Central memory CD8-positive, alpha-beta T cell (primary cell): ENCODE measurements around the gene ZCCHC7.
"Not testable (repeated sequence)": the region's sequence is repeated elsewhere in the genome, so short reads cannot be mapped to it uniquely, and the experiment has no call there.

Experiments
- ATAC-seq: fragments of 150-1000 bp; cut with Tn5 transposase; replicated peaks from 2 replicates; pipeline ENCODE4 v1.10.0; 2022; ENCODE audit warnings: mild to moderate bottlenecking, moderate FRiP score, moderate number of reproducible peaks; ENCODE audit not compliant: poor library complexity, severe bottlenecking; ENCODE audit errors: extremely low read depth
- DNase-seq, 2 donors: peaks; one replicate each; pipeline ENCODE4 v3.0.0; 2021; ENCODE audit warnings: low spot score in 2 of 2
- H3K27ac Mint-ChIP-seq: one replicate; pipeline ENCODE4 v1.8.0; 2022; ENCODE audit warnings: low read depth, mild to moderate bottlenecking, moderate library complexity, mixed read lengths
- H3K27me3 Mint-ChIP-seq: one replicate; pipeline ENCODE4 v1.8.0; 2022; ENCODE audit warnings: mixed read lengths
- H3K36me3 Mint-ChIP-seq: one replicate; pipeline ENCODE4 v1.8.0; 2022; ENCODE audit warnings: mild to moderate bottlenecking, moderate library complexity, mixed read lengths; ENCODE audit not compliant: insufficient read depth
- H3K4me1 Mint-ChIP-seq: one replicate; pipeline ENCODE4 v1.8.0; 2022; ENCODE audit warnings: mixed read lengths
- H3K4me3 Mint-ChIP-seq: one replicate; pipeline ENCODE4 v1.8.0; 2022; ENCODE audit warnings: mild to moderate bottlenecking, moderate library complexity, mixed read lengths
- H3K9me3 Mint-ChIP-seq: one replicate; pipeline ENCODE4 v1.8.0; 2022; ENCODE audit warnings: mixed read lengths

The ZCCHC7 gene

DNA sequence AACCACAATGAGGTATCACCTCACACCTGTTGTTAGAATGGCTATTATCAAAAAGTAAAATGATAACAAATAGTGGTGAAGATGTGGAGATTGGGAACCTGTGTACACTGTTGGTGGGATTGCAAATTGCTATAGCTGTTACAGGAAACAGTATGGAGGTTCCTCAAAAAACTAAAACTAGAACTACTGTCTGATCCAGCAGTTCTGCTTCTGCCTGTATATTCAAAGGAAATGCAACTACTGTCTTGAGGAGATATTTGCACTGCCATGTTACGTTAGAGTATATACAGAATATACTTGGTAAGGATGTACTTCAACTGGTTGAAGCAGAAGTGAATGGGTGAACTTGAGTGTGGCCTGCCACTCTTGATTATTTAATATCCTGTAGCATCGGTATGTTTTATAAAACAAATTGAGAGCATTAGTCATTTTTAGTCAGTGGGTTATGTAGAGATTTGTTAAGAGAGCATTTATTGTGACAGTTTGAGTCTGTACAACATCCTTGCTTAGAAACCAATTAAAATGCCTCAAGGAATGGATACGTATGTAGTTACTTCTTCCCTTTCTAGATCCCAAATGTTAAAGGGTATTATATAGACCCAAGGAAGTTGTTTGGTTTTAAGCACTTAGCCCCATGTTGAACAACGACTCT is 37.5 kb downstream of the ZCCHC7 start:
- Mint-ChIP-seq H3K36me3 (peaks cover 15% of the 10 kb centered on the region), H3K9me3 (no peaks in the 10 kb centered on the region), H3K27me3 (no peaks in the 10 kb centered on the region), H3K27ac (no peak overlapping the region), H3K4me3 (no peak overlapping the region), H3K4me1 (peaks cover 11% of the 10 kb centered on the region)
- no peak for ATAC-seq
- no peak for DNase-seq

DNA sequence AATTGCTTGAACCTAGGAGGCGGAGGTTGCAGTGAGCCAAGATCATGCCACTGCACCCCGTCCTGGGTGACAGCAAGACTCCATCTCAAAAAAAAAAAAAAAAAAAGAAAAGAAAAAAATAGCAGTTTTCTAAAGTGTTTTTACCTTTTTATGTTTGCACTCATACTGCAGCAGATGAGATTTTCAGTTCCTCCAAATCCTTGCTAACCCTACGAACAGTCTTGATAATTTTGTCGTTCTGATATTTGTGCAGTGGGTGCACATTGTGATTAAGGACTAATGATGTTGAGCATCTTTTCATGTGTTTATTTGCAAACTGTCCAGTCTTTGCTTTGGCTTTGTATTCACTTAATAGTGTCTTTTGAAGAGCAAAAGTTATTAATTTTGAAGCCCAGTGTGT is 42.9 kb downstream of the ZCCHC7 start:
- H3K9me3 Mint-ChIP-seq: no peaks in the 10 kb centered on the region
- H3K27ac Mint-ChIP-seq: no peak overlapping the region
- H3K4me1 Mint-ChIP-seq: peaks cover 8% of the 10 kb centered on the region
- ATAC-seq (no peak), DNase-seq (no peak)
- H3K27me3 Mint-ChIP-seq: no peaks in the 10 kb centered on the region
- H3K4me3 Mint-ChIP-seq: no peak overlapping the region
- H3K36me3 Mint-ChIP-seq: peaks cover 18% of the 10 kb centered on the region

DNA sequence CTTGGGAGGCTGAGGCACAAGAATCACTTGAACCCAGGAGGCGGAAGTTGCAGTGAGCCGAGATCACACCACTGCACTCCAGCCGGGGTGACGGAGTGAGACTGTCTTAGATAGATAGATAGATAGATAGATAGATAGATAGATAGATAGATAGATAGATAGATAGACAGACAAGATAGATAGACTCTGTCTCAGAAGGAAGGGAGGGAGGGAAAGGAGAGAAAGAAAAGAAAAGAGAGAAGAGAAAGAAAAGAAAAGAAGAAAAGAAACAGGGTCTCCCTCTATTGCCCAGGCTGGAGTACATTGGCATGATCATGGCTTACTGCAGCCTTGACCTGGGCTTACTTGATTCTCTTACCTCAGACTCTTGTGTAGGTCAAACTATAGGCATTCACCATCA is 44.0 kb downstream of the ZCCHC7 start:
- peaks cover 23% of the 10 kb centered on the region for H3K36me3 Mint-ChIP-seq

DNA sequence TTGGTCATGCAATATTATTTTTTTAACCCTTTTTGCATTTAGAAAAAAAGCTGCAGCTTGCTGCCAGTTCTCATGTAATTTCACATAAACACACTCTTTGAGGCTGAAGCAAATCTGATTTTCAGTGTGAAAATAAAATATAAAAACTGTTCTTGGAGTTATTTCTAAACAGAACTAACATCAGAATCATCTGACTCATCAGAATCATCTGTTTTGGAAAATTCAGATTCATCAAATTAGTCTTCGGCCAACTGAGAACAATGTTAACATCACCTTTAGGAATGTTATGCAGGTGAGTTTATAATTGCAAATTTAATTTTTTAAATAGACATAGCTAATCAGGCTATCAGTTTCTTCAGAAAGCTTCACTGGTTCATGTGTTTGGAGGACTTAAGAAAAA is 45.3 kb downstream of the ZCCHC7 start:
- Mint-ChIP-seq H3K27ac (no peak overlapping the region), H3K36me3 (peaks cover 18% of the 10 kb centered on the region), H3K27me3 (no peaks in the 10 kb centered on the region), H3K9me3 (no peaks in the 10 kb centered on the region), H3K4me3 (no peak overlapping the region), H3K4me1 (peaks cover 9% of the 10 kb centered on the region)
- DNase-seq (no peak), ATAC-seq (no peak)

More for the DNA sequence above, 44.0 kb downstream of the ZCCHC7 start:
- H3K9me3 Mint-ChIP-seq, H3K4me1 Mint-ChIP-seq, H3K27me3 Mint-ChIP-seq, DNase-seq, H3K4me3 Mint-ChIP-seq, ATAC-seq: not testable (repeated sequence)
- H3K27ac Mint-ChIP-seq: peak overlapping the region; percentile 16

DNA sequence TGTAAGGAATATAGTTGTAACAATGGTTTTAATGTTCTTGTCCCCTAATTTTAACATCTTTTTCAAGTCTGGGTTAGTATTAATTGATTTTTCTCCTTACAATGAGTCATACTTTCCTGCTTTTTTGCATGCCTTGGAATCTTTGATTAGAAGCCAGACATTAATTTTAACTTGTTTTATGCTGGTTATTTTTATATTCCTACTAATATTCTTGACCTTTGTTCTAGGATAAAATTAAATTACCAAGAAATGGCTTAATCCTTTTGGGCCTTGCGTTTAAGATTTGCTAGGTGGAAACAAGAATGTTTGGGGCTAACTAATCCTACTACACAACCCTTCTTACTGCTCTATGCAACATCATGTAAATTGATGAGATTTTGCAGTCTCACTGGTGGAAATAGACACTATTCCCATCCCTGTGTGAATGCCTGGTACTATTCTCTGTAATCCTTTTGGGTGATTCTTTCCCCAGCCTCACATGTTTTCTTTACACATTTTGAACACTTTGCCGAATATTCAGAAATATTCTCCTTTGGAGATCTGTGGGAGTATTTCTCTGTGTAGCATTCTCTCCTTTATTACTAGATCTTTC is 47.2 kb downstream of the ZCCHC7 start:
- Mint-ChIP-seq H3K27me3 (no peaks in the 10 kb centered on the region), H3K36me3 (peaks cover 16% of the 10 kb centered on the region), H3K4me3 (no peak overlapping the region), H3K4me1 (peaks cover 20% of the 10 kb centered on the region), H3K27ac (peak overlapping the region; percentile 56), H3K9me3 (no peaks in the 10 kb centered on the region)
- no peak for DNase-seq
- ATAC-seq: no peak

DNA sequence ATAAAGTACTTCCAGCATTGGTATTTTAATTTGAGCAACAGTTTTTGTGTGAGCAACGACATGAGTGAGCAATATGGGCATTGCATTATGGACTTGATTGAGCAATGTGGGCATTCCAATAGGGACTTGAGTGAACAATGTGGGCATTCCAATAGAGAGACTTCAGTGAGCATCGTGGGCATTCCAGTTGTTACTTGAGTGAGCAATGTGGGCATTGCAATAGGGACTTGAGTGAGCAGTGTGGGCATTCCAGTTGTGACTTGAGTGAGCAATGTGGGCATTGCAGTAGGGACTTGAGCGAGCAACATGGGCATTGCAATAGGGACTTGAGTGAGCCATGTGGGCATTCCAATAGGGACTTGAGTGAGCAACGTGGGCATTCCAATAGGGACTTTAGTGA is 52.2 kb downstream of the ZCCHC7 start:
- Mint-ChIP-seq H3K27ac (no peak overlapping the region), H3K4me3 (no peak overlapping the region), H3K36me3 (peaks cover 13% of the 10 kb centered on the region), H3K27me3 (no peaks in the 10 kb centered on the region), H3K9me3 (no peaks in the 10 kb centered on the region), H3K4me1 (peaks cover 25% of the 10 kb centered on the region)
- DNase-seq (no peak), ATAC-seq (no peak)

DNA sequence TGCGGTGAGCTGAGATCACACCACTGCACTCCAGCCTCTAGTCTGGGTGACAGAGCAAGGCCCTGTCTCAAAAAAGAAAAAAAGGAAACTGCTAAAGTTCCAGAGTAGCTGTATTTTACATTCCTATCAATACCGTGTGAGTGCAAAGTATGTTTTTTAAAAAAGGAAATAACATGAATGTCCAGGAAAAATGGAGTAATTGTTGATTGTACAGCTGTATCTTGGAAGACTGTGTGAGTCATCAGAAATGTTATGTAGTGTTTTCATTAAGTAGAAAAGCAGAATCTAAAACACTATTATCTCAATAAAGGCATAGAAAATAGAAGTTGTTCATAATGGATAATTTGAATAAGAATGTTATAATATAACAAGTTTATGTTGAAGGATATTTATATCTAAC is 53.9 kb downstream of the ZCCHC7 start:
- H3K27me3 Mint-ChIP-seq: no peaks in the 10 kb centered on the region
- H3K4me3 Mint-ChIP-seq: no peak overlapping the region
- H3K9me3 Mint-ChIP-seq: no peaks in the 10 kb centered on the region
- no peak for ATAC-seq
- H3K27ac Mint-ChIP-seq: no peak overlapping the region
- DNase-seq: no peak
- H3K36me3 Mint-ChIP-seq: peaks cover 6% of the 10 kb centered on the region
- peaks cover 38% of the 10 kb centered on the region for H3K4me1 Mint-ChIP-seq

DNA sequence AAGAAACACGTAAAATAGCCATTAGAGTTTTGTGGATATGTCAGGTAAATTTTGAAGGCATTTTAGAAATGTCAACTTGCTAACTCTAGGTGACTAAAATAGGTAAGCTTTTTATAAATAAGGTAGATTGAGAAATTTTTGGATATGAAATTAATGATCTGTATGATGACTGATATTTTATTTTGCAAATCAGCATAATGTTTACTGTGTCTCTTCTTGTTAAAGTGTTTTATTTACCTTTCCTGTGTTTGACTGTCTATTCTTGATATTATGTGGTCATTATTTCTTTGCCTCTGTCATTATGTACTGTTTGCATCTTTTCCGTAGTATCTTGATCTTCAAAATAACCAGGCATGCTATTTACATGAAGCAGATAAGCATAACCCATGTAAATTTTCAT is 58.4 kb downstream of the ZCCHC7 start:
- ATAC-seq (no peak), DNase-seq (no peak)
- H3K36me3 Mint-ChIP-seq: peaks cover 6% of the 10 kb centered on the region
- no peaks in the 10 kb centered on the region for H3K27me3 Mint-ChIP-seq
- H3K27ac Mint-ChIP-seq: no peak overlapping the region
- H3K9me3 Mint-ChIP-seq: no peaks in the 10 kb centered on the region
- H3K4me3 Mint-ChIP-seq: no peak overlapping the region
- peaks cover 20% of the 10 kb centered on the region for H3K4me1 Mint-ChIP-seq

DNA sequence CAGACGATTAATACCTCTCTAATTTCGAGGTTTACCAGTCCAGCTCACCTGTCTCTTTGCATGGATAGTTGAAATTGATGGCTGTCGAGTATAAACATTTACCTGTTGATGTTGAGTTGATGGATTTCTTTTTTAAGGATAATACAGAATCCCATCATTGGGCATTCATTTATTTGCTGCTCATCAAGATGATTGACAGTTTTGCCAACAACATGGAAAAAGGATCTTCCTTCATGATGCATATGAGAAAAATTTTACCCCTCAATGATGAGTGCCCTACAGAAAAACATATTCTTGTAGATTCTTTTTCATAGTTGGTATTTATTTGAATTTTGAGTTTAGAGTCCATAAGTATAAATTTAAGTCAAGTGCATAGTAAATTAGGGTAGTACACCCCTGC is 59.2 kb downstream of the ZCCHC7 start:
- Mint-ChIP-seq H3K4me1 (peaks cover 23% of the 10 kb centered on the region), H3K4me3 (no peak overlapping the region), H3K9me3 (no peaks in the 10 kb centered on the region), H3K36me3 (peaks cover 6% of the 10 kb centered on the region), H3K27ac (no peak overlapping the region), H3K27me3 (no peaks in the 10 kb centered on the region)
- DNase-seq: no peak
- no peak for ATAC-seq

DNA sequence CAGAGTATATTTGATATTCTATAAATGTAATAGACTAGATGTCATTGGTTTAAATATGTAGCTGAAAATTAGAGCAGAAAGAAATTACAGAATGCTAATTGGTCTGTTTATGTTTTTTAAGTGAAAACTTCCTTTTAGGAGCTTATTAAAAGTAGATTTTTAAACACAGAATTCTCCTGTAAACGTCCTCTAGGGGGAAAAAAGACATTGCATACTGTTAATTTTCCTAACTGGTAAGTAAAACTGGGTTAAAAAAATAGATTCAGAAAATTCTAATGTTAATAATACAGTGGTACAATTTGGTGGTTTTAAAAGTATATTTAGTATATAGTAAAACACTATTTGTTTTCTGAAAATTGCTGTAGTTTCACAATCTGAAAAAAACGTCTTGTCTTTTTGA is 59.8 kb downstream of the ZCCHC7 start:
- Mint-ChIP-seq H3K4me1 (peaks cover 23% of the 10 kb centered on the region), H3K27me3 (no peaks in the 10 kb centered on the region), H3K4me3 (no peak overlapping the region), H3K27ac (no peak overlapping the region), H3K9me3 (no peaks in the 10 kb centered on the region), H3K36me3 (peaks cover 5% of the 10 kb centered on the region)
- no peak for DNase-seq
- no peak for ATAC-seq

DNA sequence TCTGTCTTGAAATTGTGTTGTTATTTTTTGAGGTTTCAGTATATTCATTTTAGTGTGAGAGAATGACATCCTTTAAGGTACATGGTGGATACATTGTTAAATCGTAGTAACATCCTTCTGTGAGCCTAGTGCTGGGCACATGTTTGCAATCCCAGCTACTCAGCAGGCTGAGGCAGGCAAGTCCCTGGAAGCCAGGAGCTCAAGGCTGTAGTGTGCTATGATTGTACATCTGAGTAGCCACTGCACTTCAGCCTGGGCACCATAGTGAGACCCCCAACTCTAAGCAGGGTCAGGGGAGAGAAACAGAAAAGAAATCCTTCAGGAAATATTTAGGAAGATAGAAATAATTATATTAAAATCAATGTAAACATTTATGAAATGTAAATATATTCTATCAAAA is 62.3 kb downstream of the ZCCHC7 start:
- H3K27me3 Mint-ChIP-seq: no peaks in the 10 kb centered on the region
- ATAC-seq (no peak), DNase-seq (no peak)
- H3K4me1 Mint-ChIP-seq: peaks cover 23% of the 10 kb centered on the region
- H3K27ac Mint-ChIP-seq: no peak overlapping the region
- H3K4me3 Mint-ChIP-seq: no peak overlapping the region
- H3K36me3 Mint-ChIP-seq: no peaks in the 10 kb centered on the region
- H3K9me3 Mint-ChIP-seq: no peaks in the 10 kb centered on the region

DNA sequence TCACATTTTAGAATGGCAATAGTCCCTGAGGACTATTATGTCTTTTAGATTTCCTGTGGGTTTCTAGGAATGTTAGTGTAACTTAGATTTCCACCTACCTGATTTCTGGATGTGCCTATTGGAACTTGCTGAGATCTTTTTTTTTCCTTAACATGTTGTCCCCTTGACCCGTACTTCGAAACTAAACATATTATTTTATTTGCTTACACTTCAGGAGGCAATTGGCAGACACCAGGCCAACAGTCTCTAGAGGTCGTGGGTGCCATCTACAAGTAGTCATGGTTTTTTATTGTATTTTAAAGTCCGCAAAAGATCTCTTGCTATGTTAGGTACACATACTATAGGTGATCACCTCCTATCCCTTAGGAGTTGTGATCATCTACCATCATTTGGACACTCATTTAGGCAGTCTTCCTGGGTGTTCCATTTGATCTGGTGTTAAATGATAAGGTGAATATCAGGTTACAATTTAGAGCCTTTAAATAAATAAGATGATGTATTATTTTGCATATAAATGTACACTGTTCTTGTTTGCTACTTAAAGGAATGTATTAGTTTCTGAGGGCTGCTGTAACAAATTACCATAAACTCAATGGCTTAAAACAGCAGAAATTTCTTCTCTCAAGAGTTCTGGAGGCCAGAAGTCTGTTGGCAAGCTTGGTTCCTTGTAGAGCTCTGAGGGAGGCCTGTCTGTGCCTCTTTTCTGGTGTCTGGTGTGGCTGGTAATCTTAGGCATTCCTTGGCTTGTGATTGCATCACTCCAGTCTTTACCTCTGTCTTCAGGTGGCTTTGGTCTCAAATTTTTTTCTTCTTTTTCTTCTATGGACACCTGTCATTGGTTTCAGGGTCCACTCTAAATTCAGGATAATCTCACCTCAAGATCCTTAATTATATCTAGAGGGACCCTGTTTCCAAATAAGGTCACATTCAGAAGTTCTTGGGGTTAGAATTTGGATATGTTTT is 64.8 kb downstream of the ZCCHC7 start:
- peaks cover 20% of the 10 kb centered on the region for H3K4me1 Mint-ChIP-seq
- ATAC-seq (no peak), DNase-seq (no peak)
- peaks cover 2% of the 10 kb centered on the region for H3K36me3 Mint-ChIP-seq
- no peak overlapping the region for H3K4me3 Mint-ChIP-seq
- no peaks in the 10 kb centered on the region for H3K9me3 Mint-ChIP-seq
- H3K27me3 Mint-ChIP-seq: no peaks in the 10 kb centered on the region
- H3K27ac Mint-ChIP-seq: no peak overlapping the region

DNA sequence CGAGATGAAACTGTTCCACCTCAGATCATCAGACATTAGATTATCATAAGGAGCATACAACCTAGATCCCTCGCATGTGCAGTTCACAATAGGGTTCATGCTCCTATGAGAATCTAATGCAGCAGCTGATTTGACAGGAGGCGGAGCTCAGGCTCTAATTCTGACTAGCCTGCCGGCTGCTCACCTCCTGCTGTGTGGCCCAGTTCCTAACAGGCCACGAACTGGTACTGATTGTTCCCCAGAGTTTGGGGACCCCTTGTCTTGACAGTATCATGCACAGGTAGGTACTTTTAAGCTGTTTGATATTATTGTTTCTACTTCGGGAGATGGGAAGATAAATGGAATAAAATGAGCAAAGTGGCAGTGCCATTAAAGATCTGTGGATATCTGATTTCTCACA is 66.9 kb downstream of the ZCCHC7 start:
- DNase-seq: no peak
- Mint-ChIP-seq H3K36me3 (peaks cover 6% of the 10 kb centered on the region), H3K27me3 (no peaks in the 10 kb centered on the region), H3K9me3 (no peaks in the 10 kb centered on the region), H3K4me3 (peak overlapping the region; percentile 50), H3K4me1 (peaks cover 20% of the 10 kb centered on the region), H3K27ac (peak overlapping the region; percentile 59)
- no peak for ATAC-seq
